Thoracic aorta (tissue), 2 donors: ENCODE data around the gene BCL2L1. TPM values are rescaled to one million over a fixed set of nuclear protein-coding genes. Genes with fewer than 3 reads are reported as not detected.
A peak's percentile ranks its signal among the peaks of the same experiment; 100 is the strongest.

ENCODE experiments used
- ATAC-seq: fragments of 150-250 bp; one replicate; pipeline ENCODE4 v1.8.0; 2017; ENCODE audit warnings: low read depth; ENCODE audit not compliant: insufficient number of reproducible peaks, low FRiP score
- DNase-seq: peaks from one replicate; pipeline ENCODE4 v3.0.0-alpha.2; 2020; ENCODE audit warnings: low spot score
- H3K27ac ChIP-seq, 2 donors: fragments of 200-600 bp; sonication (generic); 1 replicate in 1 of 2; 2 replicates in 1 of 2; pipeline ENCODE4 v1.5.1; 2016; ENCODE audit warnings: mild to moderate bottlenecking in 2 of 2, moderate library complexity in 2 of 2
- H3K27me3 ChIP-seq: fragments of 200-600 bp; sonication (generic); replicated peaks from 2 replicates; pipeline ENCODE4 v1.6.0; 2016; ENCODE audit warnings: mild to moderate bottlenecking; ENCODE audit not compliant: insufficient read depth
- H3K36me3 ChIP-seq: fragments of 200-600 bp; sonication (generic); one replicate; pipeline ENCODE4 v1.5.1; 2016
- H3K4me1 ChIP-seq, 2 donors: fragments of 200-600 bp; sonication (generic); 1 replicate in 1 of 2; 2 replicates in 1 of 2; pipeline versions ENCODE4 v1.5.1 to v1.6.0; 2016; ENCODE audit warnings: low read depth in 2 of 2, mild to moderate bottlenecking in 1 of 2; ENCODE audit not compliant: control insufficient read depth in 1 of 2
- H3K4me3 ChIP-seq: fragments of 200-600 bp; sonication (generic); 2 replicates; pipeline ENCODE4 v1.5.1; 2016; ENCODE audit warnings: mild to moderate bottlenecking
- H3K9me3 ChIP-seq: fragments of 200-600 bp; sonication (generic); 2 replicates; pipeline ENCODE4 v1.5.1; 2016
- CTCF ChIP-seq: fragments of 200-600 bp; sonication (generic); IDR thresholded peaks from one replicate; pipeline ENCODE4 v1.5.1; 2019; ENCODE audit warnings: antibody characterized with exemption
- total RNA-seq, 2 donors: library from RNA; depleted of rRNA; stranded (reverse); fragments of >200 nt; gene quantifications; one replicate each; pipeline versions ENCODE4 v1.1.0 to v1.2.3, GENCODE V29; 2016

BCL2L1 gene
- total RNA-seq, 2 donors from 2014 or later = 137 to 187 TPM

- peaks cover 62 to 82% of the 10 kb centered on the region in 2 donors for H3K4me1 ChIP-seq
- no peaks in the 10 kb centered on the region for H3K9me3 ChIP-seq
- ATAC-seq (no peak), DNase-seq (no peak)
- peak overlapping the region in 1 of 2 donors; percentile 64 for H3K27ac ChIP-seq
- H3K4me3 ChIP-seq = no peak overlapping the region
- H3K36me3 ChIP-seq = peaks cover 15% of the 10 kb centered on the region
- no peak for TF ChIP-seq CTCF
- H3K27me3 ChIP-seq = no peaks in the 10 kb centered on the region
Observed at GRCh38 chr20:31705191-31705590, 17.5 kb downstream of the BCL2L1 start.

DNA sequence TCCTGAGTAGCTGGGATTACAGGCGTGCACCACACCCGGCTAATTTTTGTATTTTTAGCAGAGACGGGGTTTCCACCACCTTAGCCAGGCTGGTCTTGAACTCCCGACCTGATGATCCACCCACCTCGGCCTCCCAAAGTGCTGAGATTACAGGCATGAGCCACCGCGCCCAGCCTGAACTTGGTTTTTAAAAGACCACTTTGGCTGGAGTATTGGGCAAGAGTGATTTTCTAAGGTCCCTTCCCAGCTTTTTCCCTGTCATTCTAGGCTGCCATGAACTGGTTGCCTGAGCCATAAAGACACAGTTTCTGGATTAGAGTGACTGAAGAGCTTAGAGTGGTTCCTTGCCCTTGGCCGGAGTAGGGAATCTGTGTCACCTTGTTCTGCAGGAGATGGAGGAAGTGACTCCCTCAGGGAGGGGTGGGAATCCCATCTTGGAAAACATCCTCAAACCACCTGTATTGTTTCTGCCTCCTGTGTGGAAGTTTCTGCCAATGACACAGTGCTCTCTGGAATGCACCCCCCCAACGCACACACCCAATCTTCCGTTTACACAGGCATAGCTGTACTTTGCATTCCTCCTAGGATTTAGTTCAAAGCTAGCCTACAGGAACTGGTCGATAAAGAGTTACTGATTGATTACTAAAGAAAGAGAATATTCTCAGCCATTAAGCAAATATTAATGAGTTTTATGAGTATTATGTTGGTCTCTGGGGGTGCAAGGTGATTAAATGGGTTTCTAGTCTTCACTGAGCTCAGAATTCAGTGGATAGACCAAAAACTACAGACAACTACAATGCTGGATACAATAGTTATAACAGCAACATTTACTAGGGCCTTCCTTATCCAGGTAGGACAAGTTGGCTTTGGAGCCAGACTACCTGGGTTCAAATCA lies 18.2 kb downstream of the BCL2L1 start:
- Histone ChIP-seq H3K27me3 (no peaks in the 10 kb centered on the region), H3K4me1 (peaks cover 66 to 85% of the 10 kb centered on the region in 2 donors), H3K36me3 (peaks cover 15% of the 10 kb centered on the region), H3K9me3 (no peaks in the 10 kb centered on the region), H3K27ac (peak overlapping the region; percentile 49 to 64), H3K4me3 (no peak overlapping the region)
- DNase-seq (no peak), ATAC-seq (no peak)
- no peak for TF ChIP-seq CTCF

- no peaks in the 10 kb centered on the region for H3K9me3 ChIP-seq
- H3K4me1 ChIP-seq = peaks cover 70 to 88% of the 10 kb centered on the region in 2 donors
- no peak overlapping the region for H3K4me3 ChIP-seq
- H3K27me3 ChIP-seq = no peaks in the 10 kb centered on the region
- DNase-seq = no peak
- H3K36me3 ChIP-seq = no peaks in the 10 kb centered on the region
- H3K27ac ChIP-seq = peak overlapping the region; percentile 85 to 93
- no peak for ATAC-seq
- TF ChIP-seq CTCF = no peak
Observed at GRCh38 chr20:31701591-31701990, 21.1 kb downstream of the BCL2L1 start.

- Histone ChIP-seq H3K36me3 (no peaks in the 10 kb centered on the region), H3K4me1 (peaks cover 72 to 88% of the 10 kb centered on the region in 2 donors), H3K27ac (peak overlapping the region; percentile 85 to 93), H3K4me3 (no peak overlapping the region), H3K27me3 (no peaks in the 10 kb centered on the region), H3K9me3 (no peaks in the 10 kb centered on the region)
- ATAC-seq = no peak
- no peak for DNase-seq
- no peak for TF ChIP-seq CTCF
Observed at GRCh38 chr20:31700747-31701146, 21.9 kb downstream of the BCL2L1 start.

DNA sequence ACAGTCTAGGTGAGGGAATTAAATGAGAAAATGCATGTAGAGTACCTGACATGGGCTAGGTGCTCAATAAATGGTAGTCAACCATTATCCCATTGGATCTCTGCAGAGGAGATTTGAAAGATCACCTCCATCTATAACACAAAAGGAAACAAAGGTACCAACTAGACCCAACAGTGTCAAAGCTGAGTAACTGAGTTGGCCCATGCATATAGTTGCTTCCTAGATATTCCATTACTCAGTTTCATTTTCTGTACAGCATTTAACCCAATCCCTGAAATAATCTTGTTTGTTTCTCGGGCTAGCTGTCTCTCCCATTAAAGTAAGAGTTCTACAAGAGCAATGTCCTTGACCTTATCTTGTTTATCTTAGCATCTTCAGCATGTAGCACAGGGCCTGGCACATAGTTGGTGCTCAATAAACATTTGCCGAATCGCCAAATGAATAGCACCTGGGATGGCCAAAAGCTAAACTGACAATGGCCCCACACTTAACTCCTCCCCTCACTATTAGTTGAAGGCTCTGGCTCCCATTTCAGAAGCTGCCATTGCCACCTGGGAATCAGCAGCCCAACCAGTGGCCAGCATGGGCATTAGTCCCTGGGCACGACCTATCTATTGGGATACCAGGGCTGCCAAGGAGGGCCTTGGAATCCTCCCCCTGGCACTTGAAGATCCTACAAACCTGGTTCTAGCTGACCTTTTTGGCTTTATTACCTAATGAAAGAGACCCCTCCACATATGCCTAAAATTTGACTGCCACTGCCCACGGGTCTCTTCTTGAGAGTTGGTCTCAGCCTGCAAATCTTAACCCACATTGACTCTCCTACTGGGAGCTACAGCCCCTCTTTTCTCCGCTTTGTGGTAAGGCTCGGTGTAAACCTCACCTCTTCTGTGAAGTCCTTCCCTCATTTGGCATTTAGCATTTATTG lies 22.6 kb downstream of the BCL2L1 start:
- no peak for TF ChIP-seq CTCF
- H3K4me1 ChIP-seq = peaks cover 74 to 88% of the 10 kb centered on the region in 2 donors
- H3K27me3 ChIP-seq = no peaks in the 10 kb centered on the region
- no peak overlapping the region for H3K4me3 ChIP-seq
- peak overlapping the region; percentile 85 to 93 for H3K27ac ChIP-seq
- H3K9me3 ChIP-seq = no peaks in the 10 kb centered on the region
- no peak for ATAC-seq
- DNase-seq = no peak
- H3K36me3 ChIP-seq = no peaks in the 10 kb centered on the region
